OCI-LY7 (cell line): Measurements from ENCODE around the gene LTV1. TPM values are rescaled to one million over a fixed set of nuclear protein-coding genes. Genes with fewer than 3 reads are reported as not detected.
"Not testable (repeated sequence)": the region's sequence is repeated elsewhere in the genome, so short reads cannot be mapped to it uniquely, and the experiment has no call there.

Source experiments
- BruUV-seq: library from RNA; stranded (reverse); fragments of 400-500 nt; replicated peaks from 2 replicates; lab custom pipeline; 2021; lab: Mats Ljungman, UMichigan
- CTCF ChIA-PET: fragments of 300-600 bp; sonication (Branson Sonifier 250); formaldehyde crosslinking; loops from one replicate; lab custom pipeline; 2022; ENCODE audit warnings: antibody characterized with exemption; ENCODE audit not compliant: unreplicated experiment; lab: Charles Lee
- POLR2A ChIA-PET: fragments of 300-600 bp; sonication (Branson Sonifier 250); formaldehyde crosslinking; loops from one replicate; lab custom pipeline; 2022; ENCODE audit warnings: antibody characterized with exemption; lab: Charles Lee
- DNase-seq: peaks from one replicate; pipeline ENCODE4 v3.0.0-alpha.2; 2015; ENCODE audit warnings: low spot score
- H2AFZ ChIP-seq: fragments of 200-600 bp; sonication (generic), shearing (Covaris generic); 2 replicates; pipeline ENCODE4 v1.6.1; 2014; ENCODE audit warnings: mild to moderate bottlenecking, antibody characterized with exemption, low read length, moderate library complexity
- H3K27ac ChIP-seq: fragments of 200-600 bp; sonication (generic); 2 replicates; pipeline ENCODE4 v1.5.1; 2014; ENCODE audit warnings: mixed run types, low read depth, mild to moderate bottlenecking, moderate library complexity, low read length, inconsistent platforms; ENCODE audit not compliant: poor library complexity, severe bottlenecking
- H3K36me3 ChIP-seq: fragments of 200-600 bp; sonication (generic); 2 replicates; pipeline ENCODE4 v1.6.1; 2014; ENCODE audit warnings: mild to moderate bottlenecking, antibody characterized with exemption, low read length, moderate library complexity, mixed read lengths; ENCODE audit not compliant: insufficient read depth
- H3K4me1 ChIP-seq: fragments of 200-600 bp; sonication (generic); 2 replicates; pipeline ENCODE4 v1.5.1; 2014; ENCODE audit warnings: mild to moderate bottlenecking, low read length; ENCODE audit not compliant: insufficient read depth, poor library complexity, severe bottlenecking
- H3K4me2 ChIP-seq: fragments of 200-600 bp; sonication (generic); 2 replicates; pipeline ENCODE4 v1.6.1; 2014; ENCODE audit warnings: mild to moderate bottlenecking, low read length
- H3K4me3 ChIP-seq: fragments of 200-600 bp; sonication (generic); 2 replicates; pipeline ENCODE4 v1.5.1; 2014; ENCODE audit warnings: mild to moderate bottlenecking, low read depth, low read length; ENCODE audit not compliant: poor library complexity, severe bottlenecking
- H3K79me2 ChIP-seq: fragments of 200-600 bp; sonication (generic); 2 replicates; pipeline ENCODE4 v1.6.1; 2016; ENCODE audit warnings: low read depth, mild to moderate bottlenecking, low read length, moderate library complexity, mixed read lengths; ENCODE audit not compliant: insufficient read depth
- H3K9me2 ChIP-seq: fragments of 200-600 bp; sonication (generic); 2 replicates; pipeline ENCODE4 v1.6.1; 2016; ENCODE audit warnings: mild to moderate bottlenecking, low read length, mixed read lengths; ENCODE audit not compliant: insufficient read depth
- H3K9me3 ChIP-seq: fragments of 200-600 bp; sonication (generic); 2 replicates; pipeline ENCODE4 v1.6.1; 2014; ENCODE audit warnings: mild to moderate bottlenecking, mixed run types, low read length, mixed read lengths
- H4K20me1 ChIP-seq: fragments of 200-600 bp; sonication (generic); 2 replicates; pipeline ENCODE4 v1.6.1; 2014; ENCODE audit warnings: mild to moderate bottlenecking, antibody characterized with exemption, low read length, moderate library complexity, mixed read lengths; ENCODE audit not compliant: insufficient read depth
- CTCF ChIP-seq: fragments of 200-600 bp; sonication (generic); conservative IDR thresholded peaks from 2 replicates; pipeline ENCODE4 v1.5.1; 2014; ENCODE audit warnings: mild to moderate bottlenecking, antibody characterized with exemption, low read length, moderate library complexity, mixed read lengths
- EZH2phosphoT487 ChIP-seq: fragments of 200-600 bp; sonication (generic); IDR thresholded peaks from 2 replicates; pipeline ENCODE4 v1.6.1; 2018; ENCODE audit warnings: low read depth, borderline replicate concordance, mild to moderate bottlenecking, mixed run types, antibody characterized with exemption, low read length, moderate library complexity, mixed read lengths
- intact Hi-C: fragments of 100-400 bp; cut with micrococcal nuclease; formaldehyde crosslinking; loops from one replicate; pipeline ENCODE4 v1.10.0; 2022; ENCODE audit not compliant: unreplicated experiment
- total RNA-seq, 2 experiments: library from RNA; depleted of rRNA in 1 of 2; stranded (reverse); fragments of >200 nt in 1 of 2; shearing (Covaris generic) in 1 of 2; gene quantifications; 2 replicates each; pipeline ENCODE4 v1.2.3, GENCODE V29; 2014 to 2022

Gene LTV1
- total RNA-seq, 2 experiments from 2014 or later: 25.6 to 37.3 TPM

- Histone ChIP-seq H3K4me2 (no peak overlapping the region), H3K27ac (no peak overlapping the region), H4K20me1 (no peaks in the 10 kb centered on the region), H2AFZ (no peak overlapping the region), H3K9me3 (no peaks in the 10 kb centered on the region), H3K4me3 (no peak overlapping the region), H3K9me2 (no peaks in the 10 kb centered on the region), H3K4me1 (no peaks in the 10 kb centered on the region), H3K36me3 (peaks cover 44% of the 10 kb centered on the region), H3K79me2 (no peaks in the 10 kb centered on the region)
- ChIA-PET POLR2A (no interaction called here), CTCF (no interaction called here)
- no TSS peak for BruUV-seq
- TF ChIP-seq CTCF: no peak
- no peak for TF ChIP-seq EZH2phosphoT487
- DNase-seq: no peak
- intact Hi-C loops: no loop called here
Measured at GRCh38 chr6:143867236-143867635, 24.1 kb downstream of the LTV1 start.

DNA sequence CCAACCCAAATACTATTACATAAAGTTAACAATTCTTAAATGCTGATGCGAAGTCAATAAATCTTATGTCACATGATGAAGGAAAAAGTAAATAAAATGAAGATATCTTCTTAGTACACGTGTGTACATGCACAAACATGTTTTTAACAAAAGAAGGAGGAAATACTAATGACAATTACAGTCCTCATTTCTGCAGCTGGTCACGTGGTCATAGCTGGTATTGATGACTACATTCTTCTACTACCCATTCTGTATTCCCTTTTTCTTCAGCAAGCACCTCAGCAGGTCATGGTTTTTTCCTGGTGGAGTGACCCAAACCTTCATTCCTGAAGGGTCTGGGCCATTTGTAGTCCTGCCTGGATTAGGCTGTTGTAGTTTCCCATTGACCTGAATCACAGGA lies 25.7 kb downstream of the LTV1 start:
- H4K20me1 ChIP-seq, H3K79me2 ChIP-seq, POLR2A ChIA-PET, H3K4me1 ChIP-seq, H2AFZ ChIP-seq, H3K9me3 ChIP-seq, DNase-seq, CTCF ChIA-PET, intact Hi-C loops, BruUV-seq, H3K27ac ChIP-seq, H3K4me2 ChIP-seq, H3K9me2 ChIP-seq, H3K4me3 ChIP-seq: not testable (repeated sequence)
- peaks cover 28% of the 10 kb centered on the region for H3K36me3 ChIP-seq

DNA sequence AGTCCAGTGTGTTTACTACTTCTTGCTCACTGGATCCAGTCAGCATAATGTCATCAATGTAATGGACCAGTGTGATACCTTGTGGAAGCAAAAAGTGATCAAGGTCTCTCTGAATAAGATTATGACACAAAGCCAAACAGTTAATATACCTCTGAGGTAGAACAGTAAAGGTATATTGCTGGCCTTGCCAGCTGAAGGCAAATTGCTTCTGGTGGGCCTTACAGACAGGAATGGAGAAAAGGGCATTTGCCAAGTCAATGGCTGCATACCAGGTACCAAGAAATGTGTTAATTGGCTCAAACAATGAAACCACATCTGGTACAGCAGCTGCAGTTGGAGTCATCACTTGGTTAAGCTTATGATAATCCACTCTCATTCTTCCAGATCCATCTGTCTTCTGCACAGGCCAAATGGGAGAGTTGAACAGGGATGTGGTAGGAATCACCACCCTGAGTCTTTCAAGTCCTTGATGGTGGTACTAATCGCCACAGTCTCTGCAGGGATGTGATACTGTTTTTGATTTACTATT lies 28.1 kb downstream of the LTV1 start:
- H3K79me2 ChIP-seq, DNase-seq: not testable (repeated sequence)

DNA sequence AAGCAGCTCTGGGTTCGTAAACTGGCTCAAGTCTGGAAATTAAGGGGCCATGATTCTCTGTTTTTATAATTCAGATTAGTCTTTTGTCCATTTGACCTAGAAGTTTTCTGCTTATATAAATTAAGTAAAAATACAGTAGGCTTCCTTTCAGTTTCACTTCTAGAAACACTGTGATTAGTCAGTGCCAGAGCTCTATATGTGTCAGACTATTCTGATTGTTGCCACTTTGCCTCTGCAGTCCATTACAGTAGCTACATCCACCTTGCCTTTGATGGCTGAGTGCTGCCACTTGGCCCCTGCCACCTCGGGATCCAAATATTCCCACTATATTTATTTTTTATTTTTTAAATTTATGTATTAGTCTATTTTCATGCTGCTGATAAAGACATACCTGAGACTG lies 29.1 kb downstream of the LTV1 start:
- intact Hi-C loops: no loop called here
- no peaks in the 10 kb centered on the region for H3K4me1 ChIP-seq
- no peak overlapping the region for H3K27ac ChIP-seq
- no peaks in the 10 kb centered on the region for H3K36me3 ChIP-seq
- CTCF ChIA-PET: no interaction called here
- H4K20me1 ChIP-seq: no peaks in the 10 kb centered on the region
- no peak overlapping the region for H3K4me3 ChIP-seq
- TF ChIP-seq EZH2phosphoT487: no peak
- TF ChIP-seq CTCF: no peak
- H3K4me2 ChIP-seq: no peak overlapping the region
- no TSS peak for BruUV-seq
- no peaks in the 10 kb centered on the region for H3K9me3 ChIP-seq
- no peaks in the 10 kb centered on the region for H3K79me2 ChIP-seq
- DNase-seq: no peak
- no peak overlapping the region for H2AFZ ChIP-seq
- POLR2A ChIA-PET: no interaction called here
- H3K9me2 ChIP-seq: no peaks in the 10 kb centered on the region

More for the DNA sequence above, 28.1 kb downstream of the LTV1 start:
- CTCF ChIA-PET, H3K4me3 ChIP-seq, H4K20me1 ChIP-seq, H2AFZ ChIP-seq, intact Hi-C loops, H3K4me2 ChIP-seq, H3K9me2 ChIP-seq, H3K4me1 ChIP-seq, BruUV-seq, H3K27ac ChIP-seq, H3K9me3 ChIP-seq, H3K36me3 ChIP-seq, POLR2A ChIA-PET: not testable (repeated sequence)

- H3K4me2 ChIP-seq, CTCF ChIA-PET, H4K20me1 ChIP-seq, H3K27ac ChIP-seq, H3K79me2 ChIP-seq, H3K9me2 ChIP-seq, DNase-seq, intact Hi-C loops, POLR2A ChIA-PET, H3K4me3 ChIP-seq, H2AFZ ChIP-seq, H3K36me3 ChIP-seq, H3K4me1 ChIP-seq, H3K9me3 ChIP-seq, BruUV-seq: not testable (repeated sequence)
Measured at GRCh38 chr6:143873600-143873999, 30.5 kb downstream of the LTV1 start.
